Measurements from ENCODE around the gene ATP5MC2.
A peak's percentile ranks its signal among the peaks of the same experiment; 100 is the strongest.
"Not testable (repeated sequence)": the region's sequence is repeated elsewhere in the genome, so short reads cannot be mapped to it uniquely, and the experiment has no call there.

Gene ATP5MC2

GRCh38 chr12:53646300-53646699, 29.6 kb downstream of the ATP5MC2 start:
- not testable (repeated sequence) for DNase-seq (ENCODE audit: low spot score)

GRCh38 chr12:53645165-53645564, 30.7 kb downstream of the ATP5MC2 start:
- no peak for DNase-seq (ENCODE audit: low spot score)

GRCh38 chr12:53644133-53644532, 31.8 kb downstream of the ATP5MC2 start:
- no peak for DNase-seq (ENCODE audit: low spot score)

GRCh38 chr12:53643232-53643979, 32.5 kb downstream of the ATP5MC2 start:
- DNase-seq (ENCODE audit: low spot score), result no peak

- DNase-seq (ENCODE audit: low spot score), result no peak
Measured at GRCh38 chr12:53638057-53638456, 37.8 kb downstream of the ATP5MC2 start.

GRCh38 chr12:53636641-53637040, 39.2 kb downstream of the ATP5MC2 start:
- DNase-seq (ENCODE audit: low spot score), result no peak

GRCh38 chr12:53635708-53636107, 40.2 kb downstream of the ATP5MC2 start:
- DNase-seq (ENCODE audit: low spot score), result not testable (repeated sequence)

GRCh38 chr12:53631721-53632120, 44.2 kb downstream of the ATP5MC2 start:
- no peak for DNase-seq (ENCODE audit: low spot score)

- no peak for DNase-seq (ENCODE audit: low spot score)
Measured at GRCh38 chr12:53627919-53628318, 48.0 kb downstream of the ATP5MC2 start.

- DNase-seq (ENCODE audit: low spot score), result no peak
Measured at GRCh38 chr12:53626702-53627169, 49.1 kb downstream of the ATP5MC2 start.

- DNase-seq (ENCODE audit: low spot score), result peak; percentile 98
Measured at GRCh38 chr12:53625946-53626701, 49.8 kb downstream of the ATP5MC2 start, which contains the start of gene ATF7. ATF7 (minus strand) TSS chr12:53626382; CDS start chr12:53601000, 25,382 bp downstream.

GRCh38 chr12:53625373-53625945, 50.4 kb downstream of the ATP5MC2 start:
- DNase-seq (ENCODE audit: low spot score), result no peak

GRCh38 chr12:53624956-53625355, 50.9 kb downstream of the ATP5MC2 start:
- DNase-seq (ENCODE audit: low spot score), result no peak

- peak; percentile 9 for DNase-seq (ENCODE audit: low spot score)
Measured at GRCh38 chr12:53624458-53624857, 51.4 kb downstream of the ATP5MC2 start.

- peak; percentile 21 for DNase-seq (ENCODE audit: low spot score)
Measured at GRCh38 chr12:53623548-53624385, 52.1 kb downstream of the ATP5MC2 start.

- DNase-seq (ENCODE audit: low spot score), result no peak
Measured at GRCh38 chr12:53622724-53623123, 53.2 kb downstream of the ATP5MC2 start.

- peak; percentile 18 for DNase-seq (ENCODE audit: low spot score)
Measured at GRCh38 chr12:53618275-53618674, 57.6 kb downstream of the ATP5MC2 start.

GRCh38 chr12:53617700-53618099, 58.2 kb downstream of the ATP5MC2 start:
- peak; percentile 28 for DNase-seq (ENCODE audit: low spot score)

GRCh38 chr12:53616950-53617349, 58.9 kb downstream of the ATP5MC2 start:
- no peak for DNase-seq (ENCODE audit: low spot score)
